Measurements from ENCODE around the gene WIPF3.
"Not testable (repeated sequence)": the region's sequence is repeated elsewhere in the genome, so short reads cannot be mapped to it uniquely, and the experiment has no call there.

The WIPF3 gene

DNA sequence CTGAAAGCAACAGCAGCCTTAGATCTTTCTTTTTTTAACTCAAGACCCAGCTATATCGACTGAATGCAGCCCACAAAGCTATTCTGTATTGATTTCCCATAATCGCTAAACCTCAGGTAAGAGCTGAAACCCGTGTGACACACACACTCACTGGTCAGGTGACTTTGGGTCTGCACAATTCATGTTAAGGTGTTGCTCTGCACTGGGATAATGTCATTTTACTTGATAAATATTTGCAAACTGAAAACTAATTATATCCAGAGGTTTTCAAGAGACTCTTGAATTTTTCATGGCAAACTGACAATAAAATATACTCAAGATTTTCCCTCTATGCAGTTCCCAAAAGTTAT lies 150.2 kb downstream of the WIPF3 start:
- no peak for DNase-seq

DNA sequence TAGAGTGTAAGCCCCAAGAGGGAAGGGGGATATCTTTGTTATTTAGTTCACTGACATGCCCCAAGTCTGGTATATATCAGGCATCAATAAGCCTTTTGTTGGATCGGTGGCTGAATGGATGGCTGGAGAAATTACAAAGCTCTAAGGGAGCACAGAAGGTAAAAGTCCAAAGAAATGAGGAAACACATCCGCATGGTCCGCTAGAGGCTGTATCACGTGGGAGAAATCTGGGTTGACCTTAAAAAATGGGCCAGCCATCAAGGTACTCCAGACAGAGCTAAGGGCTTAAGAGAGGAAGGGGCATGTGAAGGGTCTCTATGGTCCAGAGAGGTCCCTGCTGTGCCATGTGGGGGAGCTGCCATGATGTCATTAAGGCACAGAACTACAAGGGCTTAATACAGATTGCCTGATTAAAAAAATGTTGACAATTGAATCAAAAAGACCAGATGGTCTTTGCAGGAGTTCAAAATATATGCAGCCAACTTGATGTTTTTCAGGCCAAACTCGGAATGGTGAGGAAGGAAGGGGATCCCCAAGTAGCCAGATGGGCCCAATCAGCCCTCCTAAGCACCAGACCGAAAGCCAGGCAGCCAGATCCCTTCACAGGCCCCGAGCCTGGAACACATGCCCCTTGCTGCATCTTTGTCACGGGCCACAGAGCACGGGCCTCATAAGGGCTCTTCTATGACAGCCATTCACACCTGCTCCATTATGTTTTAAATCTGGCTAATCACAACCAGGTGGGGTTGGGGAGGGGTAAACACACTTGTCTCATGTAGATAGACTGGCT lies 151.4 kb downstream of the WIPF3 start:
- DNase-seq, result no peak

GRCh38 chr7:29958667-29959358 lies 152.5 kb downstream of the WIPF3 start:
- DNase-seq, result no peak

- DNase-seq, result not testable (repeated sequence)
Measured at GRCh38 chr7:29961611-29962010, 155.3 kb downstream of the WIPF3 start.

DNA sequence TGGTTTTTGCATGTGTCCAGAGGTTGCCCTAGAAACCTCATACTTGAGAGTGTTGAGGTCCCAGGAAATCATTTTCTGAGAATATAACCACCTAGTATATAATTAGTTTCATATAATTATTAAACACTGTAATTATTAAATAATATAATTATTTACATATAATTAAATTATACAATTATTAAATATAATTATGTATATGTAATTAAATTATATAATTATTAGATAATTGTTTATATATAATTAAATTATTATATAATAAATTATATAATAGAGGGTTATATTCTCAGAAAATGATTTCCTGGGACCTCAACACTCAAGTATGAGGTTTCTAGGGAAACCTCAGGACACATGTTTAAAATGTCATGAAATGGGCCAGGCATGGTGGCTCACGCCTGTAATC lies 155.7 kb downstream of the WIPF3 start:
- no peak for DNase-seq

- no peak for DNase-seq
Measured at GRCh38 chr7:29965030-29965429, 158.7 kb downstream of the WIPF3 start.
